Chondrocyte (in vitro differentiated cells): ENCODE data around the gene UBA6. TPM values are rescaled to one million over a fixed set of nuclear protein-coding genes. Genes with fewer than 3 reads are reported as not detected.

ENCODE experiments used
- DNase-seq: peaks from one replicate; pipeline ENCODE4 v3.0.0; 2021; ENCODE audit warnings: mixed read lengths, low spot score
- H3K27ac Mint-ChIP-seq: one replicate; pipeline ENCODE4 v1.8.0; 2021; ENCODE audit warnings: mild to moderate bottlenecking, moderate library complexity, mixed read lengths; ENCODE audit not compliant: unreplicated experiment
- H3K27me3 Mint-ChIP-seq: 2 replicates; pipeline ENCODE4 v1.8.0; 2021; ENCODE audit warnings: low read depth, mixed read lengths
- H3K36me3 Mint-ChIP-seq: 2 replicates; pipeline ENCODE4 v1.8.0; 2021; ENCODE audit warnings: low read depth, mixed read lengths
- H3K4me1 Mint-ChIP-seq: 2 replicates; pipeline ENCODE4 v1.8.0; 2021; ENCODE audit warnings: low read depth, mild to moderate bottlenecking, mixed read lengths
- H3K4me3 Mint-ChIP-seq: one replicate; pipeline ENCODE4 v1.8.0; 2021; ENCODE audit warnings: mild to moderate bottlenecking, moderate library complexity, mixed read lengths; ENCODE audit not compliant: unreplicated experiment
- H3K9me3 Mint-ChIP-seq: 2 replicates; pipeline ENCODE4 v1.8.0; 2021; ENCODE audit warnings: low read depth, mixed read lengths
- total RNA-seq: library from RNA; stranded (reverse); gene quantifications from 3 replicates; pipeline ENCODE4 v1.2.1, GENCODE V29; 2021
- TF ChIP-seq, protein P1 (sequence below): fragments of 200-600 bp; sonication (generic); IDR thresholded peaks from 2 replicates; pipeline ENCODE4 v1.5.0; 2021; ENCODE audit warnings: antibody characterized with exemption, mild to moderate bottlenecking, moderate library complexity

The UBA6 gene
- total RNA-seq, 1 donor from 2014 or later: 61.7 TPM

DNA sequence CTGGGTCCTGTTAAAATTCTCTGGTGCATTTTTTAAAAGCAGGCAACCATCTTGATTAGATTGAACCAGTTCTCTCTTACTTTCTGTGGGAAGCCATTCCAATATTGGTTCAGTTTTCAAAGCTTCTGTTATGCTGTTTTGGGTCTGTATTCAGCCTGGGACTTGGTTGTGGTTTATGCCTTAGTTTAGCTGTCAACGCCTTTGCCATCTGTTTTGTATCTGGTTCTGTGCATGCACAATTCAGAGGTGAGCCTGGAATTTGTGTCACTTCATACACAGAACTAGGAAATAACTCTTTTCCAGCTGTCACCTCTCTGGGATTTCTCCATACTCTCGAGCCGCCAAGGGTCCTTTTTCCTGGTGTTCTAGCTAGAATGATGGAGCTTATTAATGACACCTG is 96.2 kb downstream of the UBA6 start:
- peaks cover 2% of the 10 kb centered on the region for H3K36me3 Mint-ChIP-seq
- H3K27ac Mint-ChIP-seq: no peak overlapping the region
- no peak for DNase-seq
- H3K4me1 Mint-ChIP-seq: no peaks in the 10 kb centered on the region
- no peak overlapping the region for H3K4me3 Mint-ChIP-seq
- peaks cover 34% of the 10 kb centered on the region for H3K9me3 Mint-ChIP-seq
- TF ChIP-seq, protein P1, sequence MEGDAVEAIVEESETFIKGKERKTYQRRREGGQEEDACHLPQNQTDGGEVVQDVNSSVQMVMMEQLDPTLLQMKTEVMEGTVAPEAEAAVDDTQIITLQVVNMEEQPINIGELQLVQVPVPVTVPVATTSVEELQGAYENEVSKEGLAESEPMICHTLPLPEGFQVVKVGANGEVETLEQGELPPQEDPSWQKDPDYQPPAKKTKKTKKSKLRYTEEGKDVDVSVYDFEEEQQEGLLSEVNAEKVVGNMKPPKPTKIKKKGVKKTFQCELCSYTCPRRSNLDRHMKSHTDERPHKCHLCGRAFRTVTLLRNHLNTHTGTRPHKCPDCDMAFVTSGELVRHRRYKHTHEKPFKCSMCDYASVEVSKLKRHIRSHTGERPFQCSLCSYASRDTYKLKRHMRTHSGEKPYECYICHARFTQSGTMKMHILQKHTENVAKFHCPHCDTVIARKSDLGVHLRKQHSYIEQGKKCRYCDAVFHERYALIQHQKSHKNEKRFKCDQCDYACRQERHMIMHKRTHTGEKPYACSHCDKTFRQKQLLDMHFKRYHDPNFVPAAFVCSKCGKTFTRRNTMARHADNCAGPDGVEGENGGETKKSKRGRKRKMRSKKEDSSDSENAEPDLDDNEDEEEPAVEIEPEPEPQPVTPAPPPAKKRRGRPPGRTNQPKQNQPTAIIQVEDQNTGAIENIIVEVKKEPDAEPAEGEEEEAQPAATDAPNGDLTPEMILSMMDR: no peak
- H3K27me3 Mint-ChIP-seq: peaks cover 7% of the 10 kb centered on the region

DNA sequence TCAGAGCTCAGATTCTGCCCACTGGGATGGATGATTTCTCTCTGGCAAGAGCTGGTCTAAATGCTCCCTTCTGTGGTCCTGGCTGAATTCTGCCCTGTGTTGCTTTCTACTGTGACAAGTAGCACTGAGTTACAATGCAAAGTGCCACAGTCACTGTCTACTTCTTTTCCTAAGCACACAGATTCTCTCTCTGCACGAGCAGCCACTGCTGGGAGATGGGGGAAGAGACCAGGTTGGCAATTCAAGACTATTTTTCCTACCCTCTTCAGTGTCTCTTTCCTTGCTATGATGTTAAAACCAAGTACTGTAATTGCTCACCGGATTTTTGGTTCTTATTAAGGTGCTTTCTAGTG is 97.0 kb downstream of the UBA6 start:
- peaks cover 1% of the 10 kb centered on the region for H3K36me3 Mint-ChIP-seq
- TF ChIP-seq, protein P1: no peak
- no peaks in the 10 kb centered on the region for H3K4me1 Mint-ChIP-seq
- peaks cover 30% of the 10 kb centered on the region for H3K9me3 Mint-ChIP-seq
- H3K27ac Mint-ChIP-seq: no peak overlapping the region
- H3K4me3 Mint-ChIP-seq: no peak overlapping the region
- H3K27me3 Mint-ChIP-seq: peaks cover 7% of the 10 kb centered on the region
- no peak for DNase-seq

DNA sequence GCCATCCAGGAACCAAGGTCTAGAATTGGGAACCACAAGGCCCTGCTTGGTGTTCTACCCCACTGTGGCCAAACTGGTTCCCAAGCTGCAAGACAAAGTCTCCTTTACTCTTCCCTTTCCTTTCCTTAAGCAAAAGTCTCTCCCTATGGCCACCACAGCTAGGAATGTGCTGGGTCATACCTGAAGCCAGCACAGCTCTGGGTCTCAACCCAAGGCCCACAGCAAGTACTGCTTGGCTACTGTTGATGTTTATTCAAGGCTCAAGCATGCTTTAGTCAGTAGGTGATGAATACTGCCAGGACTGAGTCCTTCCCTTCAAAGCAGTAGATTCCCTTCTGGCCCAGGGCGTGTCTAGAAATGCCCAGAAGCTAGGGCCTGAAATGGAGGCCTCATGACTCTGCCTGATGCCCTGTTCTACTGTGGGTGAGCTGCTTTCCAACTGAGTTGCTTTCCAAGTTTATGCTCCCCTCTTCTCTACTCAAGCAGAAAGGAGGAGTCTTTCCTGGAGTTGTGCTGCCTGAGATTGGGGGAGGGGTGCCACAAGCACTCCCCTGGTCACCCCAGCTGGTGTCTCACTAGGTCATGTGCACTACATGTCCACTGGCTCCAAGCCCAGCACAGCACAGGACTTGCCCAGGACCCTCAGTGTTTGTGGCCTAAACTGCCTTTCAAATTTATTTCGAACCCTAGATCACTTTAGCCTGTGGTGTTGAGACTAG is 97.5 kb downstream of the UBA6 start:
- Mint-ChIP-seq H3K4me1 (no peaks in the 10 kb centered on the region), H3K27ac (no peak overlapping the region)
- TF ChIP-seq, protein P1: no peak

DNA sequence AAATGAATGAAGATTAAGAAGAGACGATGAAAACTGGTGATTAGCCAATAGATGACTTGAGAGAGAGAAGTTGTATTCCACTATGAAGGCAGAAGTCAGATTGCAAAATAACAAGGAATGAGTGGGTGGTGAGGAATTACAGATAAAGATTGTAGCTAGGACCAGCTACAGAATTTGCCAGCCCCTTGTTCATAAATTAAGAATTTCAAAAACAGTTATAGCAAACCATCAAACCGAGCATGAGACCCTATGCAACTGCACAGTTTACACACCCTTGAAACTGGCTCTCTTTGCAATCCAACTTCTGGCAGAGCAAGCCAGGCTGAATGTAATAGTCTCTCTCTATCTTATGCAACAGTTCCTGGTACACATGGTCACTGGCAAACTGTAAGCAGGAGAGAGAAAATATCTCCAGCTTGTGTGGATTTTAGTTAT is 107.2 kb downstream of the UBA6 start:
- DNase-seq: no peak
- TF ChIP-seq, protein P1: no peak
- Mint-ChIP-seq H3K27ac (no peak overlapping the region), H3K36me3 (no peaks in the 10 kb centered on the region), H3K4me3 (no peak overlapping the region), H3K4me1 (no peaks in the 10 kb centered on the region), H3K9me3 (peaks cover 7% of the 10 kb centered on the region), H3K27me3 (peaks cover 52% of the 10 kb centered on the region)

More for the DNA sequence above, 97.5 kb downstream of the UBA6 start:
- H3K9me3 Mint-ChIP-seq: peaks cover 35% of the 10 kb centered on the region
- H3K27me3 Mint-ChIP-seq: peaks cover 11% of the 10 kb centered on the region
- peaks cover 1% of the 10 kb centered on the region for H3K36me3 Mint-ChIP-seq
- H3K4me3 Mint-ChIP-seq: no peak overlapping the region
- DNase-seq: no peak

- TF ChIP-seq, protein P1: no peak
- H3K36me3 Mint-ChIP-seq: no peaks in the 10 kb centered on the region
- peaks cover 20% of the 10 kb centered on the region for H3K27me3 Mint-ChIP-seq
- no peak for DNase-seq
- H3K4me3 Mint-ChIP-seq: no peak overlapping the region
- H3K4me1 Mint-ChIP-seq: no peaks in the 10 kb centered on the region
- no peak overlapping the region for H3K27ac Mint-ChIP-seq
- H3K9me3 Mint-ChIP-seq: no peaks in the 10 kb centered on the region
These were observed 113.8 kb downstream of the UBA6 start for GRCh38 chr4:67587156-67587555.
